ENCODE data around the gene MASTL. TPM values are rescaled to one million over a fixed set of nuclear protein-coding genes. Genes with fewer than 3 reads are reported as not detected.

Gene MASTL
- total RNA-seq, 1 donor from 2014 or later: 15.0 TPM

- Mint-ChIP-seq H3K4me1 (ENCODE audit: low read depth) (peaks cover 2% of the 10 kb centered on the region), H3K4me3 (ENCODE audit: low read depth) (no peak overlapping the region), H3K27me3 (no peaks in the 10 kb centered on the region), H3K36me3 (ENCODE audit: insufficient read depth) (peaks cover 27% of the 10 kb centered on the region), H3K9me3 (ENCODE audit: low read depth) (no peaks in the 10 kb centered on the region), H3K27ac (no peak overlapping the region)
- TF ChIP-seq, protein P1, sequence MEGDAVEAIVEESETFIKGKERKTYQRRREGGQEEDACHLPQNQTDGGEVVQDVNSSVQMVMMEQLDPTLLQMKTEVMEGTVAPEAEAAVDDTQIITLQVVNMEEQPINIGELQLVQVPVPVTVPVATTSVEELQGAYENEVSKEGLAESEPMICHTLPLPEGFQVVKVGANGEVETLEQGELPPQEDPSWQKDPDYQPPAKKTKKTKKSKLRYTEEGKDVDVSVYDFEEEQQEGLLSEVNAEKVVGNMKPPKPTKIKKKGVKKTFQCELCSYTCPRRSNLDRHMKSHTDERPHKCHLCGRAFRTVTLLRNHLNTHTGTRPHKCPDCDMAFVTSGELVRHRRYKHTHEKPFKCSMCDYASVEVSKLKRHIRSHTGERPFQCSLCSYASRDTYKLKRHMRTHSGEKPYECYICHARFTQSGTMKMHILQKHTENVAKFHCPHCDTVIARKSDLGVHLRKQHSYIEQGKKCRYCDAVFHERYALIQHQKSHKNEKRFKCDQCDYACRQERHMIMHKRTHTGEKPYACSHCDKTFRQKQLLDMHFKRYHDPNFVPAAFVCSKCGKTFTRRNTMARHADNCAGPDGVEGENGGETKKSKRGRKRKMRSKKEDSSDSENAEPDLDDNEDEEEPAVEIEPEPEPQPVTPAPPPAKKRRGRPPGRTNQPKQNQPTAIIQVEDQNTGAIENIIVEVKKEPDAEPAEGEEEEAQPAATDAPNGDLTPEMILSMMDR (IDR thresholded peaks at IDR 0.05; ENCODE audit: unreplicated experiment): no peak
- no peak for DNase-seq (ENCODE audit: low spot score, unreplicated experiment)
These were observed 9.2 kb upstream of the MASTL start for GRCh38 chr10:27145937-27146336.

- DNase-seq (ENCODE audit: low spot score, unreplicated experiment): no peak
- Mint-ChIP-seq H3K4me1 (ENCODE audit: low read depth) (peaks cover 8% of the 10 kb centered on the region), H3K9me3 (ENCODE audit: low read depth) (no peaks in the 10 kb centered on the region), H3K36me3 (ENCODE audit: insufficient read depth) (peaks cover 32% of the 10 kb centered on the region), H3K4me3 (ENCODE audit: low read depth) (no peak overlapping the region), H3K27me3 (no peaks in the 10 kb centered on the region), H3K27ac (no peak overlapping the region)
- TF ChIP-seq, protein P1 (IDR thresholded peaks at IDR 0.05; ENCODE audit: unreplicated experiment): no peak
These were observed 7.5 kb upstream of the MASTL start for GRCh38 chr10:27147701-27148100.

DNA sequence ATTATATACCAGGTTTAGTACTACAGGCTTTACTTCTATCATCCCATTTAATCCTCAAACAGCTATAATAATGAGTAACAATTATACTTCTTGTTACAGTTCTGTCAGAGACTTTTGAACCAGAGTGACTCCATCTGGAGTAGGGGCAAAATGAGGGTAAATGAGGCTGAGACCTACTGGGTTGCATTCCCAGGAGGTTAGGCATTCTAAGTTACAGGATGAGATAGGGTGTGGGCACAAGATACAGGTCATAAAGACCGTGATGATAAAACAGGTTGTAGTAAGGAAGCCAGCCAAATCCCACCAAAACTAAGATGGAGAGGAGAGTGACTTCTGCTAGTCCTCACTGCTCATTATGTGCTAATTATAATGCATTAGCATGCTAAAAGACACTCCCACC is 4.9 kb upstream of the MASTL start:
- Mint-ChIP-seq H3K4me3 (ENCODE audit: low read depth) (peak overlapping the region; percentile 35), H3K9me3 (ENCODE audit: low read depth) (no peaks in the 10 kb centered on the region), H3K27ac (no peak overlapping the region), H3K4me1 (ENCODE audit: low read depth) (peaks cover 14% of the 10 kb centered on the region), H3K36me3 (ENCODE audit: insufficient read depth) (peaks cover 23% of the 10 kb centered on the region), H3K27me3 (no peaks in the 10 kb centered on the region)
- no peak for DNase-seq (ENCODE audit: low spot score, unreplicated experiment)
- TF ChIP-seq, protein P1 (IDR thresholded peaks at IDR 0.05; ENCODE audit: unreplicated experiment): no peak

DNA sequence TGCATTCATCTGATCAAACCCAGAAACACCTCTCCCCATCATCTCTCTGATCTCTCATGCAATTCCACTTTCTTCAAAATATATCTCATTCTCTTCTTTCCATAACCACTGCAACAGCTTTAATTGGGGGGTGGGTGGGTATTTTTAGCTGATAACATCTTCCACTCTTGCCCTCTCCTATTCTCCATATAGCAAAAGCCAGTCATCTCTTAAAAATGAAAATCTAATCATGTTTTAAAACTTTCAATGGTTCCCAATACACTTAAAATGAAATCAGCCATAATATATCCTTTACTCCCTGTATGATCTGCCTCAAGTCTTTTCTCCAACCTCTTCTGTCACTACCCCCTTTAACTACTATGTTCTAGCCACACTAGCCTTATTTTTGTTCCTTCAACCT is 2.5 kb upstream of the MASTL start:
- DNase-seq (ENCODE audit: low spot score, unreplicated experiment): no peak
- H3K4me1 Mint-ChIP-seq (ENCODE audit: low read depth): peaks cover 24% of the 10 kb centered on the region
- TF ChIP-seq, protein P1 (IDR thresholded peaks at IDR 0.05; ENCODE audit: unreplicated experiment): no peak
- peak overlapping the region; percentile 100 for H3K27ac Mint-ChIP-seq
- H3K36me3 Mint-ChIP-seq (ENCODE audit: insufficient read depth): peaks cover 17% of the 10 kb centered on the region
- peak overlapping the region; percentile 100 for H3K4me3 Mint-ChIP-seq (ENCODE audit: low read depth)
- H3K9me3 Mint-ChIP-seq (ENCODE audit: low read depth): no peaks in the 10 kb centered on the region
- no peaks in the 10 kb centered on the region for H3K27me3 Mint-ChIP-seq

DNA sequence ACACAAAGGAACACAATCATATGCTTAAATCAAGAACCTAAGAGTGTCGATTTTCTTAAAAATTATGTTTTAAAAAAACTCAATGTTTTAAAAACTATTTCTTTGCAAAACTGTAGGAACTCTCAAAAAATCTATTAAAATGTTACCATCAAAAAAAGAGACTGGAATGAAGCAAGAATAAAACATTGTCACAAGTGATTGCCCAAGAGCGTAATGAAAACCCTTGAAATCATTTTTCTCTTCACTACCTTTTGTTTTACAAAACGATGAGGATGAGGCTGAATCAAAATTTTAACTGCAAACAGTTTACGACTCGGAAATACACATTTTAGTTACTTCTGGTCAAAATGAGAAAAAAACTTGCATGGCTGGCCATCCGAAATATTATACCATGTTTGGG is 1.8 kb upstream of the MASTL start:
- peaks cover 14% of the 10 kb centered on the region for H3K36me3 Mint-ChIP-seq (ENCODE audit: insufficient read depth)
- H3K4me1 Mint-ChIP-seq (ENCODE audit: low read depth): peaks cover 27% of the 10 kb centered on the region
- H3K27me3 Mint-ChIP-seq: no peaks in the 10 kb centered on the region

More for the DNA sequence above, 1.8 kb upstream of the MASTL start:
- no peak for DNase-seq (ENCODE audit: low spot score, unreplicated experiment)
- Mint-ChIP-seq H3K4me3 (ENCODE audit: low read depth) (peak overlapping the region; percentile 100), H3K9me3 (ENCODE audit: low read depth) (no peaks in the 10 kb centered on the region), H3K27ac (peak overlapping the region; percentile 100)
- TF ChIP-seq, protein P1 (IDR thresholded peaks at IDR 0.05; ENCODE audit: unreplicated experiment): no peak

All from progenitor cell of endocrine pancreas (in vitro differentiated cells).